K562 (cell line): ENCODE data around the gene SHB. TPM values are rescaled to one million over a fixed set of nuclear protein-coding genes. Genes with fewer than 3 reads are reported as not detected.

Experiments
- ATAC-seq: fragments of 200-7000 bp; cut with Tn5 transposase; 3 replicates; pipeline ENCODE4 v1.9.1; 2020; ENCODE audit warnings: moderate library complexity
- BruUV-seq: library from RNA; stranded (reverse); fragments of 400-500 nt; replicated peaks from 2 replicates; lab custom pipeline; 2021; lab: Mats Ljungman, UMichigan
- CTCF ChIA-PET: fragments of 300-600 bp; formaldehyde crosslinking; extraction: SDS; loops from one replicate; lab custom pipeline; 2021; ENCODE audit warnings: low intra/inter-chr PET ratio; lab: Yijun Ruan, JAX
- POLR2A ChIA-PET: fragments of 300-600, 350-650 bp; sonication (Branson Sonifier 250); formaldehyde crosslinking; extraction: SDS; loops from one replicate; lab custom pipeline; 2021; ENCODE audit warnings: antibody characterized with exemption, inconsistent platforms; lab: Yijun Ruan, JAX
- DNase-seq, 4 experiments: peaks; one replicate each; pipeline versions ENCODE4 v3.0.0 to v3.0.0-alpha.2; 2011 to 2018; ENCODE audit warnings: low spot score in 3 of 4, mixed read lengths in 3 of 4; ENCODE audit errors: extremely low read depth in 1 of 4
- FAIRE-seq: peaks from 2 replicates; lab custom pipeline; 2011; peaks lifted over from hg19 to GRCh38; lab: Jason Lieb, UNC
- H2AFZ ChIP-seq: 2 replicates; pipeline ENCODE4 v1.6.0; 2011; ENCODE audit warnings: low read depth, low read length, control low read depth, inconsistent platforms
- H3K27ac ChIP-seq: fragments of 200-600 bp; 3 replicates; pipeline ENCODE4 v1.8.0; 2011; ENCODE audit warnings: low read depth, mild to moderate bottlenecking, control low read depth, inconsistent platforms, low read length, moderate library complexity, mixed read lengths; ENCODE audit errors: extremely low read depth
- H3K27me3 ChIP-seq, 2 experiments: fragments of 300-600 bp in 1 of 2; 2 replicates in 1 of 2; 3 replicates in 1 of 2; pipeline versions ENCODE4 v1.6.0 to v1.8.0; 2011; ENCODE audit warnings: inconsistent platforms in 2 of 2, low read length in 2 of 2, mild to moderate bottlenecking in 1 of 2, mixed read lengths in 1 of 2, moderate library complexity in 1 of 2; ENCODE audit not compliant: control insufficient read depth in 2 of 2, insufficient read depth in 2 of 2
- H3K36me3 ChIP-seq: fragments of 300-600 bp; 3 replicates; pipeline ENCODE4 v1.8.0; 2011; ENCODE audit warnings: mild to moderate bottlenecking, low read length, inconsistent platforms; ENCODE audit not compliant: control insufficient read depth, insufficient read depth
- H3K4me1 ChIP-seq, 2 experiments: fragments of 200-600 bp in 1 of 2; replicated peaks in 1 of 2; 2 replicates in 1 of 2; 3 replicates in 1 of 2; pipeline versions ENCODE4 v1.5.1 to v1.8.0; 2011; ENCODE audit warnings: inconsistent platforms in 2 of 2, low read length in 2 of 2, mild to moderate bottlenecking in 1 of 2, mixed read lengths in 1 of 2, moderate library complexity in 1 of 2; ENCODE audit not compliant: control insufficient read depth in 2 of 2, insufficient read depth in 2 of 2
- H3K4me2 ChIP-seq: 2 replicates; pipeline ENCODE4 v1.6.1; 2011; ENCODE audit warnings: low read length, control low read depth, inconsistent platforms, mixed read lengths; ENCODE audit not compliant: insufficient read depth
- H3K4me3 ChIP-seq: fragments of 200-600 bp; sonication (generic), shearing (Covaris generic); 2 replicates; pipeline ENCODE4 v1.5.1; 2016; ENCODE audit warnings: control low read depth, inconsistent platforms
- H3K79me2 ChIP-seq: fragments of 200-600 bp; 3 replicates; pipeline ENCODE4 v1.8.0; 2011; ENCODE audit warnings: low read length, inconsistent platforms; ENCODE audit not compliant: control insufficient read depth, insufficient read depth
- H3K9ac ChIP-seq, 2 experiments: 2 replicates each; pipeline versions ENCODE4 v1.6.0 to v1.6.1; 2011; ENCODE audit warnings: low read depth in 2 of 2, low read length in 2 of 2, control low read depth in 1 of 2, inconsistent platforms in 1 of 2, mild to moderate bottlenecking in 1 of 2, mixed read lengths in 1 of 2; ENCODE audit not compliant: insufficient read depth in 1 of 2
- H3K9me1 ChIP-seq: one replicate; pipeline ENCODE4 v1.6.0; 2011; ENCODE audit warnings: inconsistent platforms, mild to moderate bottlenecking, low read length, moderate library complexity; ENCODE audit not compliant: control insufficient read depth, insufficient read depth
- H3K9me3 ChIP-seq: replicated peaks from 2 replicates; pipeline ENCODE4 v1.5.1; 2011; ENCODE audit warnings: low read depth, low read length, inconsistent platforms; ENCODE audit not compliant: control insufficient read depth, insufficient read depth
- H4K20me1 ChIP-seq: replicated peaks from 2 replicates; pipeline ENCODE4 v1.6.1; 2011; ENCODE audit warnings: low read length, inconsistent platforms, mixed read lengths; ENCODE audit not compliant: control insufficient read depth, insufficient read depth
- ATF7 ChIP-seq: fragments of 450-650 bp; IDR thresholded peaks from 2 replicates; pipeline ENCODE4 v1.7.1; 2014; ENCODE audit warnings: mild to moderate bottlenecking, moderate library complexity
- BHLHE40 ChIP-seq: IDR thresholded peaks from 2 replicates; pipeline ENCODE4 v1.6.1; 2011; ENCODE audit warnings: low read length, improper control_type of control experiment
- ID3 ChIP-seq, 2 experiments: fragments of 250-450 bp in 1 of 2; fragments of 450-650 bp in 1 of 2; sonication (Bioruptor Pico) in 1 of 2; IDR thresholded peaks; 2 replicates each; pipeline versions ENCODE4 v1.6.1 to v1.8.0; 2016 to 2021; ENCODE audit warnings: mild to moderate bottlenecking in 2 of 2, moderate library complexity in 2 of 2, missing compliant biosample characterization in 1 of 2, missing genetic modification characterization in 1 of 2
- NCOA1 ChIP-seq: fragments of 450-650 bp; IDR thresholded peaks from 2 replicates; pipeline ENCODE4 v1.6.1; 2016; ENCODE audit warnings: low read depth
- NFIX ChIP-seq: fragments of 250-450 bp; sonication (Bioruptor Pico); IDR thresholded peaks from 2 replicates; pipeline ENCODE4 v1.4.0; 2020; ENCODE audit warnings: low read depth, mild to moderate bottlenecking, moderate library complexity
- NR4A1 ChIP-seq, 2 experiments: fragments of 250-450 bp in 1 of 2; fragments of 450-650 bp in 1 of 2; sonication (Bioruptor Pico) in 1 of 2; IDR thresholded peaks; 2 replicates each; pipeline versions ENCODE4 v1.4.0 to v1.6.1; 2016 to 2020; ENCODE audit warnings: mild to moderate bottlenecking in 2 of 2, missing compliant biosample characterization in 1 of 2, missing genetic modification characterization in 1 of 2, moderate library complexity in 1 of 2
- OTX1 ChIP-seq: fragments of 450-650 bp; formaldehyde crosslinking; IDR thresholded peaks from 2 replicates; pipeline ENCODE4 v1.4.0; 2022; ENCODE audit warnings: mild to moderate bottlenecking
- SETDB1 ChIP-seq: IDR thresholded peaks from one replicate; pipeline ENCODE4 v1.6.1; 2012; ENCODE audit warnings: low read length, control low read depth, inconsistent platforms
- ZKSCAN1 ChIP-seq: fragments of 150-350 bp; IDR thresholded peaks from 2 replicates; pipeline ENCODE4 v1.6.1; 2016; ENCODE audit warnings: low read depth, low read length
- ZNF318 ChIP-seq, 2 experiments: fragments of 450-650 bp; IDR thresholded peaks; 2 replicates each; pipeline ENCODE4 v1.6.1; 2016; ENCODE audit warnings: mild to moderate bottlenecking in 2 of 2, borderline replicate concordance in 1 of 2, low read depth in 1 of 2, moderate library complexity in 1 of 2
- WGBS: fragments of 100-300 bp; shearing (Covaris generic); methylation state at CpG from one replicate; pipeline ENCODE4 v1.1.6; 2016; ENCODE audit warnings: low coverage, mixed read lengths; ENCODE audit not compliant: insufficient coverage; ENCODE audit errors: missing lambda C conversion rate; 5-methylcytosine and 5-hydroxymethylcytosine counted together
- in situ Hi-C: fragments of 300-500 bp; cut with MboI; formaldehyde crosslinking; loops from 4 replicates; pipeline ENCODE4 v1.15.0; 2018; ENCODE audit warnings: inconsistent platforms, mixed read lengths
- intact Hi-C: fragments of 100-400 bp; cut with micrococcal nuclease; formaldehyde crosslinking; loops from 2 replicates; pipeline ENCODE4 v1.14.2; 2022
- polyA plus RNA-seq, 8 experiments: library from polyadenylated mRNA; depleted of rRNA in 4 of 8; stranded (reverse) in 5 of 8; unstranded in 3 of 8; fragments of >200 nt; fragmentation: Nextera tagmentation in 2 of 8; fragmentation: Illumina TruSeq in 1 of 8; extraction: Ambion mirVana in 2 of 8; extraction: Trizol in 1 of 8; gene quantifications; 2 replicates each; pipeline versions ENCODE4 v1.2.1 to v1.2.3, GENCODE V29; 2011 to 2014; ENCODE audit warnings: inconsistent platforms in 1 of 8, missing spikeins in 1 of 8
- total RNA-seq, 7 experiments: library from RNA; depleted of rRNA in 6 of 7; stranded (reverse); fragments of >200 nt in 6 of 7; fragmentation: Illumina TruSeq in 2 of 7; extraction: Trizol in 2 of 7; gene quantifications; 2 replicates each; pipeline versions ENCODE4 v1.2.1 to v1.2.3, GENCODE V29; 2011 to 2021; ENCODE audit warnings: low replicate concordance in 1 of 7

Gene SHB
- total and polyA plus RNA-seq, 9 of the 15 experiments (the other 6 are each of a cell fraction or from before 2014, with no cell fraction given) = 0.78 to 16.0 (median 5.3) TPM

GRCh38 chr9:37953775-37954437 lies 115.1 kb downstream of the SHB start (continued):
- peak; percentile 43 for TF ChIP-seq ATF7
- TF ChIP-seq NCOA1 = peak; percentile 73; the same call in 1 of the 2 replicates
- peak; percentile 2; the same call in 1 of the 2 replicates for TF ChIP-seq BHLHE40

GRCh38 chr9:37953206-37953774 lies 115.7 kb downstream of the SHB start:
- intact Hi-C loops = no loop called here
- peaks cover 22% of the 10 kb centered on the region for H3K9me1 ChIP-seq
- ChIA-PET POLR2A (no interaction called here), CTCF (no interaction called here)
- no peak overlapping the region; a peak in 1 of 4 replicates for H3K9ac ChIP-seq
- peaks cover 14% of the 10 kb centered on the region for H4K20me1 ChIP-seq
- H3K27ac ChIP-seq = peak overlapping the region; percentile 70; the same call in 2 of the 3 replicates
- no peaks in the 10 kb centered on the region for H3K27me3 ChIP-seq
- peaks cover 36 to 49% of the 10 kb centered on the region in 2 experiments for H3K4me1 ChIP-seq
- WGBS = 77% methylated on average over 5 of the region's 5 CpGs
- DNase-seq = no peak
- FAIRE-seq = no peak
- H2AFZ ChIP-seq = no peak overlapping the region
- peak overlapping the region; percentile 48; the same call in 1 of the 2 replicates for H3K4me2 ChIP-seq
- H3K36me3 ChIP-seq = peaks cover 45% of the 10 kb centered on the region; the same call in 2 of the 3 replicates
- H3K9me3 ChIP-seq = no peaks in the 10 kb centered on the region
- H3K79me2 ChIP-seq = no peaks in the 10 kb centered on the region
- no peak for ATAC-seq
- in situ Hi-C loops = no loop called here
- H3K4me3 ChIP-seq = no peak overlapping the region
- no TSS peak for BruUV-seq
- TF ChIP-seq NFIX (CRISPR knock-in tag) = no peak
- no peak for TF ChIP-seq ID3 (CRISPR knock-in tag; IDR thresholded peaks at IDR 0.05)
- no peak for TF ChIP-seq ID3 (tag; IDR thresholded peaks at IDR 0.05)
- TF ChIP-seq ZNF318 (IDR thresholded peaks at IDR 0.05; ENCODE audit: borderline replicate concordance in 1 of 2, low read depth in 1 of 2) = no peak
- no peak for TF ChIP-seq NR4A1 (CRISPR knock-in tag; IDR thresholded peaks at IDR 0.05)
- TF ChIP-seq NR4A1 (tag; IDR thresholded peaks at IDR 0.05) = peak; percentile 48; the same call in 1 of the 2 replicates
- no peak for TF ChIP-seq SETDB1
- no peak for TF ChIP-seq OTX1 (CRISPR knock-in tag)
- no peak for TF ChIP-seq ZKSCAN1
